GM21381 (cell line): Measurements from ENCODE around the gene SIPA1L3.
"Not testable (repeated sequence)": the region's sequence is repeated elsewhere in the genome, so short reads cannot be mapped to it uniquely, and the experiment has no call there.

ENCODE experiments used
- ATAC-seq: cut with Tn5 transposase; IDR thresholded peaks from one replicate; pipeline ENCODE4 v1.9.1; 2021; ENCODE audit warnings: mild to moderate bottlenecking, moderate library complexity; ENCODE audit not compliant: unreplicated experiment

Gene SIPA1L3

GRCh38 chr19:38224014-38224862, 317.2 kb downstream of the SIPA1L3 start, which contains the start of gene DPF1:
Gene DPF1 (minus strand): TSS chr19:38224222. CDS start chr19:38224142, 80 bp downstream.
- peak; percentile 74 for ATAC-seq

GRCh38 chr19:38224863-38225218, 317.8 kb downstream of the SIPA1L3 start:
- ATAC-seq = not testable (repeated sequence)

- no peak for ATAC-seq
Observed at GRCh38 chr19:38227287-38228004, 320.4 kb downstream of the SIPA1L3 start.

- ATAC-seq = no peak
Observed at GRCh38 chr19:38228005-38228377, 321.0 kb downstream of the SIPA1L3 start.

- ATAC-seq = no peak
Observed at GRCh38 chr19:38228491-38229439, 321.8 kb downstream of the SIPA1L3 start.

- ATAC-seq = peak; percentile 65
Observed at GRCh38 chr19:38229585-38230073, 322.6 kb downstream of the SIPA1L3 start.

GRCh38 chr19:38230506-38231133, 323.6 kb downstream of the SIPA1L3 start:
- not testable (repeated sequence) for ATAC-seq

- ATAC-seq = no peak
Observed at GRCh38 chr19:38231918-38232317, 324.9 kb downstream of the SIPA1L3 start.

GRCh38 chr19:38233740-38234251, 326.8 kb downstream of the SIPA1L3 start:
- ATAC-seq = no peak

- no peak for ATAC-seq
Observed at GRCh38 chr19:38234615-38235014, 327.6 kb downstream of the SIPA1L3 start.

- ATAC-seq = no peak
Observed at GRCh38 chr19:38239816-38240215, 332.8 kb downstream of the SIPA1L3 start.

GRCh38 chr19:38243279-38243673, 336.3 kb downstream of the SIPA1L3 start:
- no peak for ATAC-seq

- ATAC-seq = no peak
Observed at GRCh38 chr19:38245826-38246498, 339.0 kb downstream of the SIPA1L3 start.

GRCh38 chr19:38247126-38247525, 340.1 kb downstream of the SIPA1L3 start:
- ATAC-seq = no peak

- ATAC-seq = no peak
Observed at GRCh38 chr19:38247734-38248268, 340.8 kb downstream of the SIPA1L3 start.

GRCh38 chr19:38248421-38248820, 341.4 kb downstream of the SIPA1L3 start:
- no peak for ATAC-seq

- ATAC-seq = no peak
Observed at GRCh38 chr19:38250428-38250820, 343.4 kb downstream of the SIPA1L3 start.

GRCh38 chr19:38250821-38251563, 344.0 kb downstream of the SIPA1L3 start:
- ATAC-seq = no peak
